Measurements from ENCODE around the gene ADAMTSL3. TPM values are rescaled to one million over a fixed set of nuclear protein-coding genes. Genes with fewer than 3 reads are reported as not detected.
"Not testable (repeated sequence)": the region's sequence is repeated elsewhere in the genome, so short reads cannot be mapped to it uniquely, and the experiment has no call there.

Gene ADAMTSL3
- total RNA-seq, 1 donor from 2014 or later: 2.4 TPM

DNA sequence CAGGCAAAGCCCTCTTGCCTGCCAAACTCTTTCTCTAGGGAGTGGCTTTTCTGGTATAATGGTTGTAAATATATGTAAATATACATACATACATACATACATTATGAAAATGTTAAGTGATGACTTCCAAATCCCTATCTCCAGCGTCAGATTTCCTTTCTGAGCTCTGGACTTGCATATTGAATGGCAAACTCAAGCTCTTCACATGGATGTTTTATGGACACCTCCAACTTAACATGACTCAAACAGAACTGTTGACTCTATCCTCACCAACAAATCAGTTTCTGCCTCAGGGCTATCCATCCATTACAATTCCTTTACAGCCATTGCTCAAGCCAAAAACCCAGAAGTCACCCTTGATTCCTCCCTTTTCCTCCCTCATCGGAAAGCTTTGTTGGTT lies 45.1 kb downstream of the ADAMTSL3 start:
- H3K4me1 ChIP-seq (ENCODE audit: insufficient read depth, low read length): peaks cover 16% of the 10 kb centered on the region
- Mint-ChIP-seq H3K36me3 (ENCODE audit: low read depth, unreplicated experiment) (peaks cover 5% of the 10 kb centered on the region), H3K4me1 (ENCODE audit: low read depth, unreplicated experiment) (peaks cover 42% of the 10 kb centered on the region), H3K27me3 (ENCODE audit: low read depth, unreplicated experiment) (no peaks in the 10 kb centered on the region), H3K4me3 (ENCODE audit: unreplicated experiment) (no peak overlapping the region), H3K27ac (ENCODE audit: unreplicated experiment) (no peak overlapping the region), H3K9me3 (ENCODE audit: unreplicated experiment) (peaks cover 9% of the 10 kb centered on the region)
- no peak for FAIRE-seq
- H3K36me3 ChIP-seq (ENCODE audit: insufficient read depth, low read length): no peaks in the 10 kb centered on the region
- H3K27ac ChIP-seq (ENCODE audit: low read depth, low read length): no peak overlapping the region
- TF ChIP-seq EZH2 (IDR thresholded peaks at IDR 0.05; ENCODE audit: insufficient read depth, low read length): no peak
- TF ChIP-seq CTCF (IDR thresholded peaks at IDR 0.05; ENCODE audit: insufficient read depth, low read depth, low read length): no peak
- H3K4me2 ChIP-seq (ENCODE audit: low read length): no peak overlapping the region
- H3K27me3 ChIP-seq (ENCODE audit: insufficient read depth, low read length): no peaks in the 10 kb centered on the region
- H3K9me3 ChIP-seq (ENCODE audit: insufficient read depth, low read depth, low read length): peaks cover 2% of the 10 kb centered on the region
- no peak overlapping the region for H2AFZ ChIP-seq (ENCODE audit: low read depth, low read length)
- H3K79me2 ChIP-seq (ENCODE audit: insufficient read depth, low read length): no peaks in the 10 kb centered on the region
- no peak for DNase-seq (ENCODE audit: low read depth)
- H4K20me1 ChIP-seq (ENCODE audit: insufficient read depth, low read length): no peaks in the 10 kb centered on the region
- no peak overlapping the region for H3K9ac ChIP-seq (ENCODE audit: low read length)
- no peak overlapping the region for H3K4me3 ChIP-seq (ENCODE audit: insufficient read depth, low read depth, low read length)

- no peak overlapping the region for H3K27ac Mint-ChIP-seq (ENCODE audit: unreplicated experiment)
- Histone ChIP-seq H3K27ac (ENCODE audit: low read depth, low read length) (no peak overlapping the region), H4K20me1 (ENCODE audit: insufficient read depth, low read length) (no peaks in the 10 kb centered on the region), H3K9ac (ENCODE audit: low read length) (no peak overlapping the region), H3K9me3 (ENCODE audit: insufficient read depth, low read depth, low read length) (peaks cover 2% of the 10 kb centered on the region), H3K4me3 (ENCODE audit: insufficient read depth, low read depth, low read length) (no peak overlapping the region), H2AFZ (ENCODE audit: low read depth, low read length) (no peak overlapping the region), H3K4me1 (ENCODE audit: insufficient read depth, low read length) (peaks cover 10% of the 10 kb centered on the region), H3K79me2 (ENCODE audit: insufficient read depth, low read length) (no peaks in the 10 kb centered on the region), H3K4me2 (ENCODE audit: low read length) (no peak overlapping the region), H3K36me3 (ENCODE audit: insufficient read depth, low read length) (no peaks in the 10 kb centered on the region), H3K27me3 (ENCODE audit: insufficient read depth, low read length) (no peaks in the 10 kb centered on the region)
- TF ChIP-seq EZH2 (IDR thresholded peaks at IDR 0.05; ENCODE audit: insufficient read depth, low read length): no peak
- TF ChIP-seq CTCF (IDR thresholded peaks at IDR 0.05; ENCODE audit: insufficient read depth, low read depth, low read length): no peak
- peaks cover 5% of the 10 kb centered on the region for H3K36me3 Mint-ChIP-seq (ENCODE audit: low read depth, unreplicated experiment)
- peaks cover 31% of the 10 kb centered on the region for H3K4me1 Mint-ChIP-seq (ENCODE audit: low read depth, unreplicated experiment)
- DNase-seq (ENCODE audit: low read depth) (no peak), FAIRE-seq (no peak)
- no peaks in the 10 kb centered on the region for H3K27me3 Mint-ChIP-seq (ENCODE audit: low read depth, unreplicated experiment)
- no peak overlapping the region for H3K4me3 Mint-ChIP-seq (ENCODE audit: unreplicated experiment)
- peaks cover 9% of the 10 kb centered on the region for H3K9me3 Mint-ChIP-seq (ENCODE audit: unreplicated experiment)
Measured at GRCh38 chr15:83700082-83700481, 46.2 kb downstream of the ADAMTSL3 start.

DNA sequence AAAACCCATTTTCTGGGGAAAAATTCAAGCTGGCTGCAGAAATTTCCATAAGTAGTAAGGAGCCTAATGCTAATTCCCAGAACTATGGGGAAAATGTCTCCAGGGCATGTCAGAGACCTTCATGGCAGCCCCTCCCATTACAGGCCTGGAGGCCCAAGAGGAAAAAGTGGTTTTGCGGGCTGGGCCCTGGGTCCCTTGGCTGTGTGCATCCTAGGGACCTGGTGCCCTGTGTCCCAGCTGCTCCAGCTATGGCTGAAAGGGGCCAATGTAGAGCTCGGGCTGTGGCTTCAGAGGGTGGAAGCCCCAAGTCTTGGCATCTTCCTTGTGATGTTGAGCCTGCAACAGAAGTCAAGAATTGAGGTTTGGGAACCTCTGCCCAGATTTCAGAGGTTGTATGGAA lies 48.4 kb downstream of the ADAMTSL3 start:
- not testable (repeated sequence) for H2AFZ ChIP-seq (ENCODE audit: low read depth, low read length); DNase-seq (ENCODE audit: low read depth); H3K27ac Mint-ChIP-seq (ENCODE audit: unreplicated experiment); H3K9ac ChIP-seq (ENCODE audit: low read length); H3K36me3 Mint-ChIP-seq (ENCODE audit: low read depth, unreplicated experiment); H3K27me3 Mint-ChIP-seq (ENCODE audit: low read depth, unreplicated experiment); H3K27ac ChIP-seq (ENCODE audit: low read depth, low read length); H3K4me3 Mint-ChIP-seq (ENCODE audit: unreplicated experiment); H3K27me3 ChIP-seq (ENCODE audit: insufficient read depth, low read length); H3K36me3 ChIP-seq (ENCODE audit: insufficient read depth, low read length); H3K4me1 ChIP-seq (ENCODE audit: insufficient read depth, low read length); H3K9me3 Mint-ChIP-seq (ENCODE audit: unreplicated experiment); H3K4me2 ChIP-seq (ENCODE audit: low read length); H3K9me3 ChIP-seq (ENCODE audit: insufficient read depth, low read depth, low read length); FAIRE-seq; H3K4me3 ChIP-seq (ENCODE audit: insufficient read depth, low read depth, low read length); H3K79me2 ChIP-seq (ENCODE audit: insufficient read depth, low read length); H4K20me1 ChIP-seq (ENCODE audit: insufficient read depth, low read length)
- peaks cover 11% of the 10 kb centered on the region for H3K4me1 Mint-ChIP-seq (ENCODE audit: low read depth, unreplicated experiment)

Data from astrocyte (in vitro differentiated cells and primary cell).